ENCODE results near the gene SCN7A. TPM values are rescaled to one million over a fixed set of nuclear protein-coding genes. Genes with fewer than 3 reads are reported as not detected.

The SCN7A gene
- total and polyA plus RNA-seq, 4 donors, result 0.05 to 7.9 (median 1.1) TPM

DNA sequence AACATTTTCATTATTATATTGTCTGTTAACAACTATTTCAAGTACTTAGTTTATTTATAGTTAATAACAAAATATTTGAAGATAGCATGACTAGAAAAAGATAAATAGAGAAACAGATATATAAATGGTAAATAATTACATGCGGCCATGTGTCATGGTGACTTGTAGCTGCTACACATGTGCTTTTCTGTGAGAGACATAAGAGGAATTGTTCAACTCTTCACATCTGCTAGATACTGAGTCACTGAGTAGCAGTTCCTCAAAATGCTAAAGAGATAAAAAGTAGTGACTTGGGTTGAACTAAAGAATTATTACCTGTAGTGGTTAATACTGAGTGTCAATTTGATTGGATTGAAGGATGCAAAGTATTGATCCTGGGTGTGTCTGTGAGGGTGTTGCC lies 80.8 kb downstream of the SCN7A start (continued):
- TF ChIP-seq, protein P1, sequence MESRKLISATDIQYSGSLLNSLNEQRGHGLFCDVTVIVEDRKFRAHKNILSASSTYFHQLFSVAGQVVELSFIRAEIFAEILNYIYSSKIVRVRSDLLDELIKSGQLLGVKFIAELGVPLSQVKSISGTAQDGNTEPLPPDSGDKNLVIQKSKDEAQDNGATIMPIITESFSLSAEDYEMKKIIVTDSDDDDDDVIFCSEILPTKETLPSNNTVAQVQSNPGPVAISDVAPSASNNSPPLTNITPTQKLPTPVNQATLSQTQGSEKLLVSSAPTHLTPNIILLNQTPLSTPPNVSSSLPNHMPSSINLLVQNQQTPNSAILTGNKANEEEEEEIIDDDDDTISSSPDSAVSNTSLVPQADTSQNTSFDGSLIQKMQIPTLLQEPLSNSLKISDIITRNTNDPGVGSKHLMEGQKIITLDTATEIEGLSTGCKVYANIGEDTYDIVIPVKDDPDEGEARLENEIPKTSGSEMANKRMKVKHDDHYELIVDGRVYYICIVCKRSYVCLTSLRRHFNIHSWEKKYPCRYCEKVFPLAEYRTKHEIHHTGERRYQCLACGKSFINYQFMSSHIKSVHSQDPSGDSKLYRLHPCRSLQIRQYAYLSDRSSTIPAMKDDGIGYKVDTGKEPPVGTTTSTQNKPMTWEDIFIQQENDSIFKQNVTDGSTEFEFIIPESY (IDR thresholded peaks at IDR 0.05), result no peak
- TF ChIP-seq GABPA (IDR thresholded peaks at IDR 0.05 in 1 of 2, conservative IDR thresholded peaks at IDR 0.05 in 1 of 2) (no peak), NR2F2 (IDR thresholded peaks at IDR 0.05) (no peak), RXRA (IDR thresholded peaks at IDR 0.05) (no peak), JUND (IDR thresholded peaks at IDR 0.05) (no peak)
- TF ChIP-seq, protein P2, sequence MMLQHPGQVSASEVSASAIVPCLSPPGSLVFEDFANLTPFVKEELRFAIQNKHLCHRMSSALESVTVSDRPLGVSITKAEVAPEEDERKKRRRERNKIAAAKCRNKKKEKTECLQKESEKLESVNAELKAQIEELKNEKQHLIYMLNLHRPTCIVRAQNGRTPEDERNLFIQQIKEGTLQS (IDR thresholded peaks at IDR 0.05), result no peak

DNA sequence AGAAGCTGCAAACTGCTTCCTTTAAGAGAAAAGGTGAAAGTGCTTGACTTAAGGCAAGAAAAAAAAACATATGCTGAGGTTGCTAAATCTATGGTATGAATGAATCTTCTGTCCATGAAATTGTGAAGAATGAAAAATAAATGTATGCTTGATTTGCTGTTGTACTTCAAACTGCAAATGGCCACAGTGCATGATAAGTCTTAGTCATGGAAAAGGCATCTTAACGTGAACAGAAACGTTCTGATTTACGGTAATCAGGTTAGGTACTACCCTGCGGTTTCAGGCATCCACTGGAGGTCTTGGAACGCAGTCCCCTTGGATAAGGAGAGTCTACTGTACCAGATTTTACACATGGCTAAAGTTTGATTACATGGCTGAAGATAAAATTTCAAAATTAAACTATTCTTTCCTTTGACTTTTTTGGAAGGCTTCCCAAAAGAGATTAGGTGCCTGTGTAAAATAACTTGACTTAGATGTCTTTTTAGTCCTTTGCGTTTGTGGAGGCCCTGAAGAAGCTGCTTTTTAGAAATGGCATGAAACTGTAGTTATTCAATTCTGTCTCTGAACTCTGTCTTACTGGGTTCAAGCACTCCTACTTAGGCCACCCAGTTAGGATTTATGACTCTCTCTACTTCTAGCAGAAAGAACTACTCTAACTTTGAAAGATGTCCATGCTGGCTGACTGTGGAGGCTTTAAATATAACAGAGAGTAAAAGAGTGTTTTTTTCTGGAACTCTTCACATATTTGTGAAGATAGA lies 82.4 kb downstream of the SCN7A start:
- Histone ChIP-seq H3K27ac (ENCODE audit: low read depth in 1 of 2, low read length in 2 of 2) (no peak overlapping the region), H3K4me3 (ENCODE audit: low read depth in 1 of 3, low read length in 3 of 3) (no peak overlapping the region), H3K9me3 (ENCODE audit: control insufficient read depth in 4 of 4, low read length in 3 of 4) (no peaks in the 10 kb centered on the region), H3K36me3 (ENCODE audit: control insufficient read depth in 4 of 4, insufficient read depth in 3 of 4, low read depth in 1 of 4, low read length in 3 of 4) (no peaks in the 10 kb centered on the region), H3K27me3 (ENCODE audit: control insufficient read depth in 4 of 4, insufficient read depth in 4 of 4, low read length in 3 of 4) (no peaks in the 10 kb centered on the region), H3K4me1 (ENCODE audit: control insufficient read depth in 4 of 4, insufficient read depth in 4 of 4, low read length in 3 of 4) (no peaks in the 10 kb centered on the region), H3K9ac (ENCODE audit: low read depth in 1 of 2, low read length in 2 of 2) (no peak overlapping the region)
- 83% methylated on average over 6 of the region's 6 CpGs for WGBS
- no peak for DNase-seq (ENCODE audit: low spot score)
- no peak for TF ChIP-seq GABPA (IDR thresholded peaks at IDR 0.05 in 1 of 2, conservative IDR thresholded peaks at IDR 0.05 in 1 of 2)
- TF ChIP-seq, protein P3, sequence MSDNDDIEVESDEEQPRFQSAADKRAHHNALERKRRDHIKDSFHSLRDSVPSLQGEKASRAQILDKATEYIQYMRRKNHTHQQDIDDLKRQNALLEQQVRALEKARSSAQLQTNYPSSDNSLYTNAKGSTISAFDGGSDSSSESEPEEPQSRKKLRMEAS (IDR thresholded peaks at IDR 0.05), result no peak

DNA sequence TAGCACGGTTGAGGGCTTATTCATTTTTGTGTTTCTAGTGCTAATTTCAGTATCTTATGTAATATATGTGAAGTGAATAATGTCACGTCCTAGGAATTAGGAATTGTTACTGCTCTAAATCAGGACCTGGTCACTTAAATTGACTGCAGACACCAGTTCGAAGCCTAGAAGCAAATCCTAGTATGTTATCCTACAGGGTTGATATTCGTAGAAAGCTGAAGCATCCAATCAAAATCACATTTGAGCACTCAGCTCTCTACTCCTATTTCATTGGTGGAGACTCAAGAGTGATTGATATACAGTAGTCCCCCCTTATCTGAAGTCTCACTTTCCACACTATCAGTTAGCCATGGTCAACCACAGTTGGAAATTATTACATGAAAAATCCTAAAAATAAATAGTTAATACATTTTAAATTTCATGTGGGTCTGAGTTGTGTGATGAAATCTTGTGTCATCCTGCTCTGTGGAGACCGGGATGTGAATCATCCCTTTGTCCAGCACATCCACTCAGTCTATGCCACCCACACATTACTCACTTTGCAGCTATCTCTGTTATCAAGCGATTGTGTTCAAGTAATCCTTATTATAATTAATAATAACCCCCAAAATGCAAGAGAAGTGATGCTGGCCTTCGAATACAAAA lies 83.1 kb downstream of the SCN7A start:
- Histone ChIP-seq H3K27ac (ENCODE audit: low read depth in 1 of 2, low read length in 2 of 2) (no peak overlapping the region), H3K36me3 (ENCODE audit: control insufficient read depth in 4 of 4, insufficient read depth in 3 of 4, low read depth in 1 of 4, low read length in 3 of 4) (no peaks in the 10 kb centered on the region), H3K9me3 (ENCODE audit: control insufficient read depth in 4 of 4, low read length in 3 of 4) (no peaks in the 10 kb centered on the region), H3K4me1 (ENCODE audit: control insufficient read depth in 4 of 4, insufficient read depth in 4 of 4, low read length in 3 of 4) (no peaks in the 10 kb centered on the region), H3K4me3 (ENCODE audit: low read depth in 1 of 3, low read length in 3 of 3) (no peak overlapping the region), H3K9ac (ENCODE audit: low read depth in 1 of 2, low read length in 2 of 2) (no peak overlapping the region), H3K27me3 (ENCODE audit: control insufficient read depth in 4 of 4, insufficient read depth in 4 of 4, low read length in 3 of 4) (no peaks in the 10 kb centered on the region)
- 84% methylated on average over 7 of the region's 7 CpGs for WGBS
- no peak for DNase-seq (ENCODE audit: low spot score)
- no peak for TF ChIP-seq NR2F2 (IDR thresholded peaks at IDR 0.05)
- TF ChIP-seq, protein P4, sequence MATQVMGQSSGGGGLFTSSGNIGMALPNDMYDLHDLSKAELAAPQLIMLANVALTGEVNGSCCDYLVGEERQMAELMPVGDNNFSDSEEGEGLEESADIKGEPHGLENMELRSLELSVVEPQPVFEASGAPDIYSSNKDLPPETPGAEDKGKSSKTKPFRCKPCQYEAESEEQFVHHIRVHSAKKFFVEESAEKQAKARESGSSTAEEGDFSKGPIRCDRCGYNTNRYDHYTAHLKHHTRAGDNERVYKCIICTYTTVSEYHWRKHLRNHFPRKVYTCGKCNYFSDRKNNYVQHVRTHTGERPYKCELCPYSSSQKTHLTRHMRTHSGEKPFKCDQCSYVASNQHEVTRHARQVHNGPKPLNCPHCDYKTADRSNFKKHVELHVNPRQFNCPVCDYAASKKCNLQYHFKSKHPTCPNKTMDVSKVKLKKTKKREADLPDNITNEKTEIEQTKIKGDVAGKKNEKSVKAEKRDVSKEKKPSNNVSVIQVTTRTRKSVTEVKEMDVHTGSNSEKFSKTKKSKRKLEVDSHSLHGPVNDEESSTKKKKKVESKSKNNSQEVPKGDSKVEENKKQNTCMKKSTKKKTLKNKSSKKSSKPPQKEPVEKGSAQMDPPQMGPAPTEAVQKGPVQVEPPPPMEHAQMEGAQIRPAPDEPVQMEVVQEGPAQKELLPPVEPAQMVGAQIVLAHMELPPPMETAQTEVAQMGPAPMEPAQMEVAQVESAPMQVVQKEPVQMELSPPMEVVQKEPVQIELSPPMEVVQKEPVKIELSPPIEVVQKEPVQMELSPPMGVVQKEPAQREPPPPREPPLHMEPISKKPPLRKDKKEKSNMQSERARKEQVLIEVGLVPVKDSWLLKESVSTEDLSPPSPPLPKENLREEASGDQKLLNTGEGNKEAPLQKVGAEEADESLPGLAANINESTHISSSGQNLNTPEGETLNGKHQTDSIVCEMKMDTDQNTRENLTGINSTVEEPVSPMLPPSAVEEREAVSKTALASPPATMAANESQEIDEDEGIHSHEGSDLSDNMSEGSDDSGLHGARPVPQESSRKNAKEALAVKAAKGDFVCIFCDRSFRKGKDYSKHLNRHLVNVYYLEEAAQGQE (IDR thresholded peaks at IDR 0.05), result no peak
- TF ChIP-seq SP1 (IDR thresholded peaks at IDR 0.05), result no peak
- TF ChIP-seq EGR1 (IDR thresholded peaks at IDR 0.05; ENCODE audit: low read depth in 2 of 2), result no peak
- TF ChIP-seq RXRA (IDR thresholded peaks at IDR 0.05), result no peak
- TF ChIP-seq, protein P5, sequence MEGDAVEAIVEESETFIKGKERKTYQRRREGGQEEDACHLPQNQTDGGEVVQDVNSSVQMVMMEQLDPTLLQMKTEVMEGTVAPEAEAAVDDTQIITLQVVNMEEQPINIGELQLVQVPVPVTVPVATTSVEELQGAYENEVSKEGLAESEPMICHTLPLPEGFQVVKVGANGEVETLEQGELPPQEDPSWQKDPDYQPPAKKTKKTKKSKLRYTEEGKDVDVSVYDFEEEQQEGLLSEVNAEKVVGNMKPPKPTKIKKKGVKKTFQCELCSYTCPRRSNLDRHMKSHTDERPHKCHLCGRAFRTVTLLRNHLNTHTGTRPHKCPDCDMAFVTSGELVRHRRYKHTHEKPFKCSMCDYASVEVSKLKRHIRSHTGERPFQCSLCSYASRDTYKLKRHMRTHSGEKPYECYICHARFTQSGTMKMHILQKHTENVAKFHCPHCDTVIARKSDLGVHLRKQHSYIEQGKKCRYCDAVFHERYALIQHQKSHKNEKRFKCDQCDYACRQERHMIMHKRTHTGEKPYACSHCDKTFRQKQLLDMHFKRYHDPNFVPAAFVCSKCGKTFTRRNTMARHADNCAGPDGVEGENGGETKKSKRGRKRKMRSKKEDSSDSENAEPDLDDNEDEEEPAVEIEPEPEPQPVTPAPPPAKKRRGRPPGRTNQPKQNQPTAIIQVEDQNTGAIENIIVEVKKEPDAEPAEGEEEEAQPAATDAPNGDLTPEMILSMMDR (IDR thresholded peaks at IDR 0.05; ENCODE audit: low read depth, low read length, missing input control), result no peak
- TF ChIP-seq, protein P3 (IDR thresholded peaks at IDR 0.05), result no peak
- TF ChIP-seq JUND (IDR thresholded peaks at IDR 0.05), result no peak
- TF ChIP-seq, protein P2 (IDR thresholded peaks at IDR 0.05), result no peak
- no peak for TF ChIP-seq HNF4A (conservative IDR thresholded peaks at IDR 0.05)
- no peak for TF ChIP-seq FOXA2 (IDR thresholded peaks at IDR 0.05)
- TF ChIP-seq HNF4G (IDR thresholded peaks at IDR 0.05), result no peak
- TF ChIP-seq, protein P1 (IDR thresholded peaks at IDR 0.05), result no peak
- no peak for TF ChIP-seq FOXA1 (IDR thresholded peaks at IDR 0.05)
- no peak for TF ChIP-seq GABPA (IDR thresholded peaks at IDR 0.05 in 1 of 2, conservative IDR thresholded peaks at IDR 0.05 in 1 of 2)
- no peak for TF ChIP-seq RAD21 (IDR thresholded peaks at IDR 0.05)
- TF ChIP-seq YY1 (IDR thresholded peaks at IDR 0.05), result no peak
